Sigmoid colon (tissue), 4 donors: ENCODE data around the gene PRTN3.

Experiments used
- CTCF ChIP-seq, 4 experiments: fragments of 450-650 bp in 3 of 4; fragments of 200-600 bp in 1 of 4; IDR thresholded peaks; one replicate each; pipeline ENCODE4 v1.5.1; 2016 to 2019; ENCODE audit warnings: antibody characterized with exemption in 4 of 4, mild to moderate bottlenecking in 3 of 4, moderate library complexity in 2 of 4
- POLR2AphosphoS5 ChIP-seq, 4 donors: sonication (generic); formaldehyde crosslinking; IDR thresholded peaks; one replicate each; pipeline ENCODE4 v1.6.1; 2017; ENCODE audit warnings: antibody characterized with exemption in 4 of 4

- TF ChIP-seq CTCF (IDR thresholded peaks at IDR 0.05) (no peak), POLR2AphosphoS5 (IDR thresholded peaks at IDR 0.05) (no peak)
Observed at GRCh38 chr19:885536-886224, 44.9 kb downstream of the PRTN3 start.
